Activated CD8-positive, alpha-beta memory T cell treated with anti-CD3 and anti-CD28 coated beads for 1 hour (primary cell): ENCODE results near the gene EIF5.

Experiments
- DNase-seq, 2 donors: peaks; one replicate each; pipeline ENCODE4 v3.0.0-alpha.2; 2020; ENCODE audit warnings: low read depth in 1 of 2; ENCODE audit errors: extremely low read depth in 1 of 2

The EIF5 gene

DNA sequence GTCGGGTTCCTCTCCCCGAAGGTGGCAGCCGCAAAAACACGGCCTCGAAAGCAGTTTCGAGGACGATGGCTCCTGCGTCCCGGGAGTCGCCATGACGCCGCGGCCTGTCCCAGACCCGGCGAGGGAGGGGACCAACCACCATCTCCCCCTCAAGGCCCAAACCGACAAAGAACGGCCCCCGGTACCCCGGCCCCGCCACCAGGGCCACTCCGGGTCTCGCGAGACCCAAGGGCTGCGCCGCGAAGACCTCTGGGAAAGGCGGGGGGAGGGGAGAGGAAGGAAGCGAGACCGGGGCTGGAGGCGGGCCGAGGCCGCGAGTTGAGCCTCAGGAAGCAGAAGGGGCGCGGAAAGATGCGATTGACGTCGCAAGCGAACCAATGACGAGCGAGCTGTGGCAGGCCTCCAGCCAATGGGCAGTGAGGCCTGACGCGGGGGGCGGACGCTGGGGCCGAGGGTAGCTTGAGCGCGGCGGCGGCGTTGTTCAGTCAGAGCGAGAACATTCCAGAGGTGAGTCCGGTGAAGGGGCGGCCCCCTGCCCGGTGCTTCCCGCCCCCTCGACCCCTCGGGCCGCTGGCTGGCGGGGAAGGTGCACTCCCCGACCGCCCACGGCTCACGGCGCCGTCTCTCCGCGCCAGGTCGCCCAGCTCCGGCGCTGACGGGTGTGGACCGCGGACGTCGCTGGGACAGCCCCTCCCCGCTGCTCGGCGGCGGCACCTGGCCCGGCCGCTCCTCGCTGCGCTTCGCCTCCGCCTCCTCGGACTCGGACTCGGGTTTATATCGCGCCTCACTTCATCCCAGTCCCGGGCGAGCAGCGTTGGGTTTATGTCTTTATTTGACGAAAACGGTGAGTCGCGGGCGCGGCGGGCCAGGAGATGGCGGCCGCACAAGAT is at the start of gene EIF5:
EIF5 (plus strand) TSS at position 484 of the 890 bp plus-strand sequence. CDS start 1,624 bp downstream, outside the sequence.
- DNase-seq, result peak; percentile 96 to 98

DNA sequence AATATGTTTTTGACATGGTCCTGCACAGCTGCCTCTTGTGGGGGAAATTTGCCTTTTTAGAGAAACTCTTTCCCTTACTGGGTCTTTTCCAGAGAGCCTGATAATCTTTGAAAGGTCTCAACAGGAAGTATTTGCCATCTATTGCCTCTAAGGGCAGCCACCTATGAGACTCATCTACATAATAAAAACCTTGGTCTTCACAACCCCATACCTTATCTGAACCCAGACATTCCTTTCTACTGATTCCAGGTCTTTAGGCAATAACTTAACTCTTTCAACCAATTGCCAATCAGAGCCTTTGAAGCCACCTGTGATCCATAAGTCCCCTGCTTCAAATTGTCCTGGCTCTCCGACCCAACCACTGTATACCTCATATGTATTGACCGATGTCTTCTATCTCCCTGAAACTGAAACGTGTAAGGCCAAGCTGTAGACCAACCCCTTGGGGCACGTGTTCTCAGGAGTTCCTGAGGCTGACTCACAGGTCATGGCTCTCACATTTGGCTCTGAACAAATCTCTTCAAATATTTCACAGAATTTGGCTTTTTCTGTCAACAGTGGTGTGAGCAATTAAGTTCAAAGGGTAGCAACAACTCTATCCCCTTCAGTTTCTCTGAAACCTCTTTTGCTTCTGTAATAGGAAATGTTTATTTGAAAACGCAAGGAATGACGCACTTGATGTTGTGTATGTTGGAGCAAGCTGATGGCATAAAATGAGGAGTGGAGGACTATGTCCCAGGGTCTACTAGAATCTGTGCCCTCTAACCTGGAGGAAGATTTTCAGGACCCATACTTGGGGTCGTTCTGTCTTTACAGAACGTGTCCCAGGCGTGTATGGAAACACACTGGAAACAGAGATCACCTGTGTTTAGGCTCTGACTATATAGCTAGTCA is 49.2 kb upstream of the EIF5 start:
- no peak for DNase-seq

- no peak for DNase-seq
Measured at GRCh38 chr14:103286460-103286859, 47.6 kb upstream of the EIF5 start.

- no peak for DNase-seq
Measured at GRCh38 chr14:103286968-103287850, 46.8 kb upstream of the EIF5 start.

- no peak for DNase-seq
Measured at GRCh38 chr14:103288076-103288766, 45.8 kb upstream of the EIF5 start.

- no peak for DNase-seq
Measured at GRCh38 chr14:103290056-103290455, 44.0 kb upstream of the EIF5 start.

GRCh38 chr14:103290494-103290893 is 43.5 kb upstream of the EIF5 start:
- no peak for DNase-seq

- DNase-seq, result no peak
Measured at GRCh38 chr14:103290961-103291360, 43.1 kb upstream of the EIF5 start.

DNA sequence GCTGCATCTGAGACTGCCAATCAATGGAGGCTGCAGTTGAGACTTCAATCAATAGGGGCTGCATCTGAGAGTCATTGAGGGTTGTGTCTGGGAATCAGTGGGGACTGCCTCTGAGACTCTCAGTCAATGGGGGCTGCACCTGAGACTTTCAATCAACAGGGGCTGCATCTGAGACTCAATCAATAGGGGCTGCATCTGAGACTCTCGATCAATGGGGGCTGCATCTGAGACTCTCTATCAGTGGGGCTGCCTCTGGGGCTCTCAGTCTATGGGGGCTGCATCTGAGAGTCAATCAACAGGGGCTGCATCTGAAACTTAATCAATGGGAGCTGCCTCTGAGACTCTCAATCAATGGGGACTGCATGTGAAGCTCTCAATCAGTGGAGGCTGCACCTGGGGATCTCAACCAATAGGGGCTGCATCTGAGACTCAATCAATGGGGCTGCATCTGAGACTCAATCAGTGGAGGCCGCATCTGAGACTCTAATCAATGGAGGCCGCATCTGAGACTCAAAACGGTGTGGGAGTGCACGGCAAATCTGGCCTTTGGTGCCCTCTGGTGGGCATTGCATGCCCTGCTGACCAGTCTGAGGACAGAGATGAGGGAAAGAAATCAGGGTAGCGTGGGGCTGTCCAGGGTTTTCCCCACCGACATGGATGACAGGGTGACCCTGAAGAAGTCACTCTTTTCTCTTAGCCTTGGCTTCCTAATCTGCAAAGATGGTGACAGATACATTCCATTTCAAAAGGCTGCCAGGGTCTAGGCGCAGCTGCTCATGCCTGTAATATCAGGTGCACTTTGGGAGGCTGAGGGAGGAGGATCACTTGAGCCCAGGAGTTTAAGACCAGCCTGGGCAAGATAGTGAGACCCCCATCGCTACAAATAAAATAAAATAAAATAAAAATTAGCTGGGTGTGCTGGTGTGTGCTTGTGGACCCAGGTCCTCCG is 41.3 kb upstream of the EIF5 start:
- DNase-seq, result peak; percentile 38 to 61

GRCh38 chr14:103293465-103293864 is 40.6 kb upstream of the EIF5 start:
- no peak for DNase-seq

GRCh38 chr14:103294091-103294490 is 39.9 kb upstream of the EIF5 start:
- DNase-seq, result no peak

GRCh38 chr14:103296007-103296406 is 38.0 kb upstream of the EIF5 start:
- no peak for DNase-seq

DNA sequence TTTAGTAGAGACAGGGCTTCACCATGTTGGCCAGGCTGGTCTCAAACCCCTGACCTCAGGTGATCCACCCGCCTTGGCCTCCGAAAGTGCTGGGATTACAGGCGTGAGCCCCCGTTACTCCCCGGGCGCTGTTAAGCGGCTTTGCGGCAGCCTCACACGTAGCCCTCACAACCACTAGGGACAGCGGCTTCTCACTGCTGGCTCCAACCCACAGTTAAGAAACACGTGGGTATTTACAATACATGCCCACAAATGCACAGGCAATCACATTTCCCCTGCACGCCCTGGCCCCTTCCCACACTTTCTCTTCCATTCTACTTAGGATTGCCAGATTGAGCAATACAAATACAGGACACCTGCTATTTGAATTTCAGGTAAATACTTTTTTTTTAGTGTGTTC is 37.0 kb upstream of the EIF5 start:
- no peak for DNase-seq

- DNase-seq, result no peak
Measured at GRCh38 chr14:103298620-103299019, 35.4 kb upstream of the EIF5 start.

- no peak for DNase-seq
Measured at GRCh38 chr14:103301512-103302354, 32.3 kb upstream of the EIF5 start.

GRCh38 chr14:103302966-103303365 is 31.1 kb upstream of the EIF5 start:
- DNase-seq, result no peak

- DNase-seq, result no peak
Measured at GRCh38 chr14:103304706-103305105, 29.3 kb upstream of the EIF5 start.
